Stimulated activated naive CD8-positive, alpha-beta T cell treated with anti-CD3 and anti-CD28 coated beads, Interleukin-15, amount 100 ng/mL, for 72 hours (primary cell): Measurements from ENCODE around the gene TUBB4B.

Experiments used
- ATAC-seq: fragments of 150-1000 bp; cut with Tn5 transposase; 2 replicates; pipeline ENCODE4 v1.10.0; 2021; ENCODE audit warnings: mild to moderate bottlenecking, moderate library complexity
- DNase-seq, 2 donors: peaks; one replicate each; pipeline ENCODE4 v3.0.0; 2021 to 2022
- H3K27ac Mint-ChIP-seq, 2 donors: one replicate each; pipeline ENCODE4 v1.8.0; 2022; ENCODE audit warnings: mild to moderate bottlenecking in 2 of 2, mixed read lengths in 2 of 2, moderate library complexity in 2 of 2
- H3K27me3 Mint-ChIP-seq: one replicate; pipeline ENCODE4 v1.8.0; 2022; ENCODE audit warnings: mixed read lengths
- H3K4me1 Mint-ChIP-seq: one replicate; pipeline ENCODE4 v1.8.0; 2022; ENCODE audit warnings: mild to moderate bottlenecking, mixed read lengths
- H3K4me3 Mint-ChIP-seq, 2 donors: one replicate each; pipeline ENCODE4 v1.8.0; 2022; ENCODE audit warnings: mild to moderate bottlenecking in 2 of 2, mixed read lengths in 2 of 2, moderate library complexity in 1 of 2
- H3K9me3 Mint-ChIP-seq, 2 donors: one replicate each; pipeline ENCODE4 v1.8.0; 2022; ENCODE audit warnings: mixed read lengths in 2 of 2

The TUBB4B gene

DNA sequence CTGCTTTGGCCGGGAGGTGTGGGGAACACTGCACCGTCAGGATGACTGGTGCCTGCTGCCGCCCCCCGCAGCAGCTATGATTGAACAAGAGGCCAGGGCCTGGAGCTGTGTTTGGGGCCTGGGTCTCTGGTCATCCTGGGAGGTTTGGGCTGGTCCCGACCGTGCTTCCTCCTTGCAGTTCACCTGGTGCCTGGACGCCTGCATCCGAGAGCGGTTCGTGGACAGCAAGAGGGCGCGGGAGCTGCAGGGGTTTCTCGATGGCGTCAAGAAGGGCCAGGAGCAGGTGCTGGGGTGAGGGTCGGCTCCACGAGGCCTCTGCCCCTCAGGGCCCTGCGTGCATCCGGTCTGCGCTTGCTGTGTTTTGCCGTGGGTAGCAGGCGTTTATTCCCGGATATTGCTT is 23.0 kb downstream of the TUBB4B start:
- peaks cover 10% of the 10 kb centered on the region for H3K4me1 Mint-ChIP-seq
- H3K9me3 Mint-ChIP-seq: no peaks in the 10 kb centered on the region
- no peaks in the 10 kb centered on the region for H3K27me3 Mint-ChIP-seq
- DNase-seq (no peak), ATAC-seq (no peak)
- no peak overlapping the region for H3K4me3 Mint-ChIP-seq
- H3K27ac Mint-ChIP-seq: no peak overlapping the region

DNA sequence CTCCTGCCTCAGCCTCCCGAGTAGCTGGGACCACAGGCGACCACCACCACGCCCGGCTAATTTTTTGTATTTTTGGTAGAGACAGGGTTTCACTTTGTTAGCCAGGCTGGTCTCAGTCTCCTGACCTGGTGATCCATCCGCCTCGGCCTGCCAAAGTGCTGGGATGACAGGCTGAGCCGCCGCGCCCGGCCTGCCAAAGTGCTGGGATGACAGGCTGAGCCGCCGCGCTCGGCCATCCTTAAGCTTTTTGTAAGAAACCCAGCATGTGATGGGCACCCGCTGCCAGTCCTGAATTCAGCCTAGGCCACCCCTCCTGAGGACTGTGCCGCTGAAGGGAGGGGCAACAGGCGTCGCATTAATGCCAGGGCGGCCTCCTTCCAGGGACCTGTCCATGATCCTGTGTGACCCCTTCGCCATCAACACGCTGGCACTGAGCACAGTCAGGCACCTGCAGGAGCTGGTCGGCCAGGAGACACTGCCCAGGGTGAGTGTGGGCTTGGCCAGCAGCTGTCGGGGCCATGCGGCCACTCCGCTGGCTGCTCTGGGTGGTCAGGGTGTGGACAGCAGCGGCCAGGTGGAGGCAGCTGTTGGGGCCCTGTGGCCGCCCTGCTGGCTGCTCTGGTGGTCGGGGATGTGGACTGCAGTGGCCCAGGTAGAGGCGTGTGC is 24.5 kb downstream of the TUBB4B start:
- ATAC-seq (no peak), DNase-seq (no peak)
- Mint-ChIP-seq H3K4me3 (no peak overlapping the region), H3K9me3 (no peaks in the 10 kb centered on the region), H3K27me3 (no peaks in the 10 kb centered on the region), H3K4me1 (peaks cover 18% of the 10 kb centered on the region), H3K27ac (peak overlapping the region in 1 of 2 donors; percentile 10)

DNA sequence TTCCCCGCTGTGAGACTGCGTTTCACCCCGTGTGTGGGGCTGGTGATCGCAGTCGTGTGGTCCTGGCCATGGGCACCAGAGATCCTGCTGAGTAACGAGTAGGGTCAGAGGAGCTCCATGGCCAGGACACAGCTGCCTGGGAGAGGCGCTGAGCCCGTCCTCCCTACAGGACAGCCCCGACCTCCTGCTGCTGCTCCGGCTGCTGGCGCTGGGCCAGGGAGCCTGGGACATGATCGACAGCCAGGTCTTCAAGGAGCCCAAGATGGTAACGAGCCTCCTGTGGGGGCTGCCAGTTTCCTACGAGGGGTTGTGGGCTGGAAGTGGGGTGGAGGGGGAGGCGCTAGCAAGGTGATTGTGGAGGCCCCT is 25.1 kb downstream of the TUBB4B start:
- peaks cover 22% of the 10 kb centered on the region for H3K4me1 Mint-ChIP-seq
- no peaks in the 10 kb centered on the region for H3K27me3 Mint-ChIP-seq
- no peak overlapping the region for H3K27ac Mint-ChIP-seq
- no peak overlapping the region for H3K4me3 Mint-ChIP-seq
- no peaks in the 10 kb centered on the region for H3K9me3 Mint-ChIP-seq
- ATAC-seq (no peak), DNase-seq (no peak)

DNA sequence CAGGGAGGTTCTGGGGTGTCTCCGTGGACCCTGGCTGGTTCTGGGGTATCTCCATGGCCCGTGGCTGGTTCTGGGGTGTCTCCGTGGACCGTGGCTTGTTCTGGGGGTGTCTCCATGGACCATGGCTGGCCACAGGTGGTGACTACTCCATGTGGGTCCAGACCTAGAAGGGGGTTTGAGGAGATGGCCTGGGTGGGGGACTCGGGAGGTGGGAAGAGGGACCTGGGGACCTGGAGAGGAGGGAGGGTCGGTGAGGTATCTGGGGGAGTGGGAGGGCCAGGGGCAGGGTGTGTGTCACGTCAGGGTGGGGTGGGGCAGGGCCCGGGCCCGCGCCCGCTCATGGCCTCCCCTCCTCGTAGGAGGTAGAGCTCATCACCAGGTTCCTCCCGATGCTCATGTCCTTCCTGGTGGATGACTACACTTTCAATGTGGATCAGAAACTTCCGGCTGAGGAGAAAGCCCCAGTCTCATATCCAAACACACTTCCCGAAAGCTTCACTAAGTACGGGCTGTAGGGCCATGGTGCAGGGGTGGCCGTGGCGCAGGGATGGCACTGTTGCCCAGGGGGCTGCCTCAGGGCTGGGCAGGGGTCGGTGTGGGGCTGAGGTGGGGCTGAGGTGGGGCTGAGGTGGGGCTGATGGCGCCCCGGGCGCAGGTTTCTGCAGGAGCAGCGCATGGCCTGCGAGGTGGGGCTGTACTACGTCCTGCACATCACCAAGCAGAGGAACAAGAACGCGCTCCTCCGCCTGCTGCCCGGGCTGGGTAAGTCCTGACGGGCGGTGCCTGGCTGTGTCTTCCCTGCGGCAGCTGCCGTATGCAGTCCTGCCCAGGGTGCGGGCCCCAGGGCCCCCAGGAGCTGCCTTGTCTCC is 25.7 kb downstream of the TUBB4B start:
- Mint-ChIP-seq H3K4me1 (peaks cover 25% of the 10 kb centered on the region), H3K27ac (peak overlapping the region in 1 of 2 donors; percentile 51), H3K4me3 (no peak overlapping the region), H3K27me3 (no peaks in the 10 kb centered on the region), H3K9me3 (no peaks in the 10 kb centered on the region)
- DNase-seq: no peak
- ATAC-seq: peak; percentile 46

DNA sequence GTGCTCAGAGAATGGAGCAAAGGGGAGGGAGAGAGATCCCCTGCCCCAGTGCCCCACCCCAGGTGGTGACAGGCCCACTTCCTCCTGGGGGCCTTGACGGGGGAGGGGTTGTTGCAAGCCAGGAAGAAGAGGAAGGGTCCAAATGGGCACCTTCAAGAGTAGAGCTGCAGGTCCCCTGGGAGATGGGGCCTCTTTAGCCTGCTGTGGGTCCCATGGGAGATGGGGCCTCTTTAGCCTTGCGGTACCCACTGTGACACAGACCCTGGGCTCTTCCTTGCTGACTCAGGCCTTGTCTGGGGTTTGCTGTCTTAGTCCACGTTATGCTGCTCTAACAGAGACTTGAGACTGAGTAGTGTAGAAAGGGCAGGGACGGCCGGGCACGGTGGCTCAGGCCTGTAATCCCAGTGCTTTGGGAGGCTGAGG is 26.9 kb downstream of the TUBB4B start:
- H3K27ac Mint-ChIP-seq: peak overlapping the region in 1 of 2 donors; percentile 83
- H3K4me1 Mint-ChIP-seq: peaks cover 25% of the 10 kb centered on the region
- DNase-seq (no peak), ATAC-seq (no peak)
- H3K27me3 Mint-ChIP-seq: no peaks in the 10 kb centered on the region
- no peak overlapping the region for H3K4me3 Mint-ChIP-seq
- H3K9me3 Mint-ChIP-seq: no peaks in the 10 kb centered on the region

DNA sequence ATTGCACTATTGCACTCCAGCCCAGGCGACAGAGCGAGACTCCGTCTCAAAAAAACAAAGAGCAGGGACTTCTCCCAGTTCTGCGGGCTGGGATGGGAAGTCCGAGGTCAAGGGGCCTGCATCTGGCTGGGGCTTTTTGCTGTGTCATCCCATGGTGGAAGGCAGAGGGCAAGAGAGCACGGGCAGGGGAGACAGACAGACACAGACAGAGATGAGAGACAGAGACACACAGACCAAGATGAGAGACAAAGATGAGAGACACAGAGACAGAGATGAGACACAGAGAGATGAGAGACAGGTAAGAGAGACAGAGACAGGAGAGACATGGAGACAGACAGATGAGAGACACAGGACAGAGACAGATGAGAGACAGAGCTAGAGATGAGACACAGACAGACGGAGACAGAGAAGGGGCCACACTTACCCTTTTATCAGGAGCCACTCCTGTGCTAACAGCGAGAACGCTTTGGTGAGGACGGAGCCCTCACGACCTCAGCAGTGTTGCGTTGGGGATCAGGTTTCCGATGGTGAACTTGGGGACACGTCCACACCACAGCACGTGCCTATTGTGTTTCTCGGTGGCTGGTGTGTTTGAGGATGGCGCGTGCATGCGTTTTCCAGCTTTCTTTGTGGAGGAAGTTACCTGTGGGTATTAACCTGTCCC is 27.6 kb downstream of the TUBB4B start:
- Mint-ChIP-seq H3K27me3 (no peaks in the 10 kb centered on the region), H3K4me3 (no peak overlapping the region), H3K27ac (no peak overlapping the region), H3K4me1 (peaks cover 25% of the 10 kb centered on the region), H3K9me3 (no peaks in the 10 kb centered on the region)
- DNase-seq (no peak), ATAC-seq (no peak)

DNA sequence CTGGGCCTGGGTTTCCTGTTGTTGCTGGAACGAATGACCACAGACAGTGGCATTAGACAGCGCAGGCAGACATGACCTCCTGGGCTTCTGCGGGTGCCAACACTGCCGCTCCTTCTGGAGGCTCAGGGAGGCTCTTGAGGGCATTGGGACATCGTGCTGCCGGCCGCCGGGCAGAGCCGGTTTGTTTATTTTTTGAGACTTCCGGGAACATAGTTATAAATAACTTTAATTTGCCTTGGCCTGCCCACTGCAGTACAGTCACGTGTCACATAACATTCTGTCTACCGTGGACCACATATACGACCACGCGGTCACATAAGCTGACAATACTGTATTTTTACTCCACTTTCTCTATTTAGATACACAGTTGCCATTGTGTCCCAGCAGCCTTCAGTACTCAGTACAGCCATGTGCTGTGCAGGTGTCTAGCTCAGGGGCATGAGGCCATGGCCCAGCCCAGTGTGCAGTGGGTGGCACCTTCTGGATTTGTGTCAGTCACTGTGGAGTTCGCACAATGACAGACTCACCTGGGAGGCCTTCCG is 28.2 kb downstream of the TUBB4B start:
- Mint-ChIP-seq H3K4me3 (no peak overlapping the region), H3K27ac (no peak overlapping the region), H3K27me3 (no peaks in the 10 kb centered on the region), H3K9me3 (no peaks in the 10 kb centered on the region), H3K4me1 (peaks cover 27% of the 10 kb centered on the region)
- DNase-seq (no peak), ATAC-seq (no peak)

DNA sequence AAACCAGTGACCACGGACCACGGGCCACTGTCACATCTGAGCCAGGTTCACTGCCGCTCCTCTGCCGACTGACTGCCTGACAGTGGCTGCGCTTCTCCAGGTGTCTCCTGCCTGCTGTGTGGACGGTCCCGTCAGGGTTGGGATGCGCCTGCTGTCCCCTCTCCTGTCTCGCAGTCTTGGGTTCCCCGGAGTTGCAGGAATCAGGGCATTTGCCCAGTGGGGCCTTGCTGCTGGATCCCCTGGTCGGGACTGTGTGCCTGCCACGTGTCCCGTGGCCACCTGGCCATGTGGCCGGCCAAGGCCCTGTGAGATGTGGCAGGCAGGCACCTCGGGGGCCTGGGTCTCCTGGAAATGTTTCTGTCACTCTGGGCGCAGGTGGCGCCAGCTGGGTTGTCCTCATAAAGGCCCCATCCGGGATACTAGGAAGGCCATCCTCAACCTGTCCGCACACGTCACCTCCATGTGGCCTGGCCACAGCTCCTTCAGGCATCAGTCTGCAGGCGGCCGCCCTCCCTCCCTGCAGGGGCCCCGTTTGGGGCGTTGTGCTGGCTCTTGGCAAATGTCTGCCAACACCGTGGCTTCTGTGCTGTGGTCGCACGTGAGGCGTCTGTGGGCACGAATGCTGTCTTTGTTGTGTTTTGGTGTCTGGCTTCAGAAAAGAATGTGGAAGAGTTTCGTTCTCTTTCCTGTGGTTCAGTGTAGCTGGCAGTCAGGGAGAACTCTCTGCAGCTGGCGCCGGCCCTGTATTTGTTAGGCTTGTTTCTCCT is 30.0 kb downstream of the TUBB4B start:
- Mint-ChIP-seq H3K4me1 (peaks cover 43% of the 10 kb centered on the region), H3K27ac (peak overlapping the region in 1 of 2 donors; percentile 74), H3K4me3 (no peak overlapping the region), H3K27me3 (peaks cover 12% of the 10 kb centered on the region), H3K9me3 (no peaks in the 10 kb centered on the region)
- ATAC-seq (peak; percentile 60), DNase-seq (peak in 1 of 2 donors; percentile 44)

DNA sequence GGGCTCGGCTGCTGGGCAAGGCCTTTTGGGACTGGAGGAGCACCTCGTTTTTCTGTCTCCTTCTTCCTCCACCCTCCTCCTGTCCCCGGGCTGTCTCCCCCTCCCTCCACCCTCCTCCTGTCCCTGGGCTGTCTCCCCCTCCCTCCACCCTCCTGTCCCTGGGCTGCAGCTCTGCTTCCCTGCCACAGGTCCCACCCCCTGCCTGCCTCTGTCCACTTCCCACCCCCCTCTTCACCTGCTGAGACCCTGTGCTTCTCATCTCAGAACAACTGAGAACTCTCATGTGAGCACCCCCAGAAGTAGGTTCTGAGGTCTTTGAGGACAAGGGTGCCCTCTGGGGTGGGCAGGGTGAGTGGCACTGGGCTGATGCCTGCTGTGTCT is 30.6 kb downstream of the TUBB4B start:
- no peak overlapping the region for H3K4me3 Mint-ChIP-seq
- H3K9me3 Mint-ChIP-seq: no peaks in the 10 kb centered on the region
- ATAC-seq (no peak), DNase-seq (no peak)
- no peak overlapping the region for H3K27ac Mint-ChIP-seq
- H3K4me1 Mint-ChIP-seq: peaks cover 47% of the 10 kb centered on the region
- peaks cover 15% of the 10 kb centered on the region for H3K27me3 Mint-ChIP-seq

DNA sequence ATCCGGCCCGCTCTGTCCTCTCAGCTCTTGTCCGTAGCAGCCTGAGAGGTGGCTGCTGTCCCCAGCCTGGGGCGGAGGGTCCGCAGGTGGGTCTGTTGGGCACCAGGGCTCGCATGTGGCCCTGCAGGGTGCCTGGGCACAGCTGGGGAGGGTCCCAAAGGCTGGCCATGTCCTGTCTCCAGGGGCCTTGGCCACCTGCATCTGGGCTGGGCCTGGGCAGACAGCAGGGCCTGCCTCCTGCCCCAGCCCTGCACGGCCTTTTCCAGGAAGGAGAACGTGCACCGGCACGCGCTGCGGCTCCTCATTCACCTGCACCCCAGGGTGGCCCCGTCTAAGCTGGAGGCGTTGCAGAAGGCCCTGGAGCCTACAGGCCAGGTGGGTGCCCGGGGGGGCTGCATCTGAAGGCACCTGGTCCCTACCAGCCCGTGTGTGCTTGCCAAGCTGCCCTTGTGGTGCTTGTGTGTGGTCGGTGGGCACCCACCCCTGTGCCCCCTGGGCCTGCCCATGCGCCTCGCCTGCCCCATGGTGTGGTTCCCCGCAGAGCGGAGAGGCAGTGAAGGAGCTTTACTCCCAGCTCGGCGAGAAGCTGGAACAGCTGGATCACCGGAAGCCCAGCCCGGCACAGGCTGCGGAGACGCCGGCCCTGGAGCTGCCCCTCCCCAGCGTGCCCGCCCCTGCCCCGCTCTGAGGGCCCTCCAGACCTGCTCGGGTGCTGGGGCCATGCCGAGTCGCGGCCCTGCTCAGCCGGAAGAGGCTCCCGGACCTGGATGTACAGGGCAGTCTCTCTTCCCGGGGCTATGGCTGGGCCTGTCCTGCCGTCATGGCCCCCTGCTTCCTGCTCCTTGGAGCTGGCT is 31.4 kb downstream of the TUBB4B start:
- H3K27me3 Mint-ChIP-seq: peaks cover 21% of the 10 kb centered on the region
- H3K4me1 Mint-ChIP-seq: peaks cover 53% of the 10 kb centered on the region
- H3K9me3 Mint-ChIP-seq: no peaks in the 10 kb centered on the region
- no peak for ATAC-seq
- no peak overlapping the region for H3K4me3 Mint-ChIP-seq
- DNase-seq: no peak
- H3K27ac Mint-ChIP-seq: no peak overlapping the region

DNA sequence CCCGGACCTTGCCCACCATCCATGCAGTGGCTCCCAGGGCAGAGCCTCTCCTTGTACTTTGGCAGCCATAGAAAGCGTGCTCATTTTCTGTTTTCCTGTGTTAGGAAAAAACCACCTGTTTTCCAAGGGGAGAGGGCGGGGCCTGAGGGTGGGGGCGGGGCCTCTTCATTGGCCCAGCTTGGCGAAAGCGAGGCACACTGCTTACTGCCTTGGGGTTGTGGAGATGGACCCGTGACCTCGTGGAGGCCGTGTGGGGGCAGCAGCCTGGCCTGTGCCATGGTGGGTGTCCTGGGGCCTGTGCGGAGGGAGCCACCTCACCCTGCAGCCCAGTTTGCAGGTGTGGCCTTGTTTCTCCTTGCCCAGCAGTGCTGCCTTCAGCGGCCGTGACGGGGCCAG is 32.0 kb downstream of the TUBB4B start:
- DNase-seq: no peak
- no peak for ATAC-seq
- Mint-ChIP-seq H3K4me1 (peaks cover 55% of the 10 kb centered on the region), H3K27me3 (peaks cover 21% of the 10 kb centered on the region), H3K4me3 (no peak overlapping the region), H3K9me3 (no peaks in the 10 kb centered on the region), H3K27ac (no peak overlapping the region)

DNA sequence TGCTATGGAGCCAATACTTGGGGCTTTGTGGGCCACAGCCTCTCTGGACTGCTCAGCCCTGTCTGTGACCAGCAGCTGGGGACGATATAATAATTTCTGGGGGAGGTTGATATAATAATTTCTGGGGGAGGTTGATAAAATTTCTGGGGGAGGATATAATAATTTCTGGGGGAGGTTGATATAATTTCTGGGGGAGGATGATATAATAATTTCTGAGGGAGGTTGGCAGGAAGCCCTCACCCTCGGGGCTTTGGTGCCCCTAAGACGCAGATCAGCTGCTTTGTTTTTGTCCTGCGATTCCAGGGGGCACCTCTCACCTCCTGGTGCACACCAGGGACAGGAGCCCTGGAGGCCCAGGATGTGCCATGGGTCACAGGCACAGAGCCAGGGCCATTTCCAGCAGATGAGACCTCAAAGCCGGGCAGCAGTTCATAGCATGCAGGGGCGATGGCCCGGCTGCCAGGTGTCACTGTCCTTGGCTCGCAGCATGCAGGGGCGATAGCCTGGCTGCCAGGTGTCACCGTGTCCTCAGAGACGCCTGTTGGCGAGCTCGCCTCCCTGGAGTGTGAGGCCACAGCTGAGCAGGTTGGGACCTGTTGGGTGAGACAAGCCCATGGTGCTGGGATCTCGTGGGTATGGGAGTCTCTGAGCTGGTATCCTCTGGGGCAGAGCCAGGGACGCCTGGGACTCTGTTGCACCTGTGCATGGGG is 32.7 kb downstream of the TUBB4B start:
- Mint-ChIP-seq H3K4me3 (no peak overlapping the region), H3K27me3 (peaks cover 21% of the 10 kb centered on the region), H3K4me1 (peaks cover 56% of the 10 kb centered on the region), H3K27ac (no peak overlapping the region), H3K9me3 (no peaks in the 10 kb centered on the region)
- DNase-seq (no peak), ATAC-seq (no peak)

DNA sequence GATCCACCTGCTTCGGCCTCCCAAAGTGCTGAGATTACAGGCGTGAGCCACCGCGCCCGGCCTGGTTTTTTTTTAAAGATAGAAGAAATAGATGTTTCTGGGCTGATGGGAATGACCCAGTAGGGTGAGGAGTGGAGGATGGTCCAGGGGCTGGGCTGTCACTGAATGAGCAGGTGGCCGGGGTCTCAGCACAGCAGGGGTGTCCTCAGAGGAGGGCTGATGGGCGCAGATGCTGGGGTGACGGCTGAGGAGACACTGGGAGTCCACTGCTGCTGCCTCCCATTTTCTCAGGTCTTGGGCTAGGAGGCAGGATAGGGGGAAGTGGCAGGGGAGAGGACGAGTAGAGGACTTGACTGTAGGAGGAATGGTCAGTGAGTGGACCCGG is 34.1 kb downstream of the TUBB4B start:
- H3K4me3 Mint-ChIP-seq: no peak overlapping the region
- ATAC-seq (no peak), DNase-seq (no peak)
- peak overlapping the region in 1 of 2 donors; percentile 54 for H3K27ac Mint-ChIP-seq
- H3K4me1 Mint-ChIP-seq: peaks cover 48% of the 10 kb centered on the region
- H3K9me3 Mint-ChIP-seq: no peaks in the 10 kb centered on the region
- H3K27me3 Mint-ChIP-seq: peaks cover 21% of the 10 kb centered on the region
